Endodermal cell (in vitro differentiated cells): ENCODE measurements around the gene TREH. TPM values are rescaled to one million over a fixed set of nuclear protein-coding genes. Genes with fewer than 3 reads are reported as not detected.
A peak's percentile ranks its signal among the peaks of the same experiment; 100 is the strongest.
"Not testable (repeated sequence)": the region's sequence is repeated elsewhere in the genome, so short reads cannot be mapped to it uniquely, and the experiment has no call there.

Experiments used
- DNase-seq: peaks from one replicate; pipeline ENCODE4 v3.0.0-alpha.2; 2017
- H3K27ac ChIP-seq: 2 replicates; pipeline ENCODE4 v1.5.1; 2013; ENCODE audit warnings: mild to moderate bottlenecking, low read depth, low read length, moderate library complexity
- H3K27me3 ChIP-seq: 2 replicates; pipeline ENCODE4 v1.6.1; 2013; ENCODE audit warnings: mild to moderate bottlenecking, low read length, moderate library complexity; ENCODE audit not compliant: insufficient read depth, control insufficient read depth, poor library complexity, severe bottlenecking
- H3K36me3 ChIP-seq: 2 replicates; pipeline ENCODE4 v1.7.0; 2013; ENCODE audit warnings: mild to moderate bottlenecking, low read length, moderate library complexity; ENCODE audit not compliant: control insufficient read depth, insufficient read depth
- H3K4me1 ChIP-seq: one replicate; pipeline ENCODE4 v1.7.0; 2013; ENCODE audit warnings: low read length; ENCODE audit not compliant: control insufficient read depth, insufficient read depth
- H3K4me3 ChIP-seq: 2 replicates; pipeline ENCODE4 v1.5.1; 2013; ENCODE audit warnings: mild to moderate bottlenecking, low read length, moderate library complexity
- H3K9ac ChIP-seq: 2 replicates; pipeline ENCODE4 v1.6.1; 2013; ENCODE audit warnings: mild to moderate bottlenecking, low read length, moderate library complexity; ENCODE audit not compliant: poor library complexity, severe bottlenecking; ENCODE audit errors: extremely low read depth
- H3K9me3 ChIP-seq: 2 replicates; pipeline ENCODE4 v1.6.1; 2013; ENCODE audit warnings: mild to moderate bottlenecking, low read length, moderate library complexity; ENCODE audit not compliant: control insufficient read depth
- H3K27ac Mint-ChIP-seq: 2 replicates; pipeline ENCODE4 v1.8.0; 2020; ENCODE audit warnings: mixed read lengths
- H3K27me3 Mint-ChIP-seq: 2 replicates; pipeline ENCODE4 v1.8.0; 2021; ENCODE audit warnings: mild to moderate bottlenecking, mixed read lengths; ENCODE audit not compliant: insufficient read depth
- H3K36me3 Mint-ChIP-seq: 2 replicates; pipeline ENCODE4 v1.8.0; 2020; ENCODE audit warnings: low read depth, mixed read lengths
- H3K4me1 Mint-ChIP-seq: 2 replicates; pipeline ENCODE4 v1.8.0; 2020; ENCODE audit warnings: mixed read lengths
- H3K4me3 Mint-ChIP-seq: 2 replicates; pipeline ENCODE4 v1.8.0; 2020; ENCODE audit warnings: mild to moderate bottlenecking, moderate library complexity, mixed read lengths
- H3K9me3 Mint-ChIP-seq: 2 replicates; pipeline ENCODE4 v1.8.0; 2020; ENCODE audit warnings: mild to moderate bottlenecking, mixed read lengths
- WGBS, 2 experiments: methylation state at CpG; one replicate each; pipeline versions ENCODE4 v1.1.5 to v1.1.7; 2013; ENCODE audit warnings: missing lambda C conversion rate in 2 of 2, mixed read lengths in 1 of 2; ENCODE audit not compliant: insufficient coverage in 1 of 2, insufficient read length in 1 of 2; 5-methylcytosine and 5-hydroxymethylcytosine counted together
- long read RNA-seq, 4 experiments: library from polyadenylated mRNA in 2 of 4; library from RNA in 1 of 4; library from capped mRNA in 1 of 4; stranded (forward) in 3 of 4; unstranded in 1 of 4; transcript quantifications; one replicate each; pipeline ENCODE4 v2.0.0, GENCODE V29; 2020 to 2021; ENCODE audit warnings: inconsistent platforms in 1 of 4
- polyA plus RNA-seq, 2 experiments: library from polyadenylated mRNA; stranded (reverse); fragments of 50-300 nt; gene quantifications; one replicate each; pipeline ENCODE4 v1.2.3, GENCODE V29; 2013
- total RNA-seq, 2 donors: library from RNA; stranded (reverse); fragmentation: NEBNext Ultra II Directional in 1 of 2; extraction: Animal tissue kit (Norgen Biotek cat#: 25700) in 1 of 2; gene quantifications; 2 replicates in 1 of 2; 3 replicates in 1 of 2; pipeline ENCODE4 v1.2.1, GENCODE V29; 2021
- TF ChIP-seq, protein P1 (sequence below): fragments of 200-600 bp; sonication (generic); conservative IDR thresholded peaks from 2 replicates; pipeline ENCODE4 v1.5.0; 2021; ENCODE audit warnings: antibody characterized with exemption, mild to moderate bottlenecking

TREH gene
- total RNA-seq, result not detected
- not detected for polyA plus RNA-seq (2013, experiment 1 of 2)
- not detected for polyA plus RNA-seq (2013, experiment 2 of 2)
- long read RNA-seq, experiment 1, result 0 reads
- long read RNA-seq, experiment 2, result 0 reads
- long read RNA-seq, experiment 3, result 0 reads
- long read RNA-seq, experiment 4, result 0 reads

DNA sequence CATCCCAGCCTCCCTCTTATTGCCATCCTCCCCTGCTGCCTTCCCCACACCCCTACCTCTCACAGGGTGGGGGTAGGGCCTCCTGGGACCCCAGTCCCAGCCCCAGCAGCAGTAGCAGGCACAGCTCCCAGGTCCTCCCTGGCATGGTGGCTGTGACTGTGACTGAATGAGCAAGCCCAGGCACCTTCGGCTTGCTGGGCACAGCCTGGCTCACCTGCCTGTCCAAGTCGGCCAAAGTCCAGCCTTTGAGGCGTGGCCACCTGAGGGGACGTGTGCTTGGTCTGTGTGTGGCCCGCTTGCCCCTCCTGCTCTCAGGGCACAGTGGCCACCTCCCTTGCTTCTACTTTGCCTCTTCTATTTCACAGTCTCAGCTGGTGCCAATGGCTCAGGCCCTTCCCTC is at the start of gene TREH:
TSS of gene TREH (minus strand) at position 168 of the 400 bp plus-strand sequence. CDS start at position 145, 23 bp downstream.
- Histone ChIP-seq H3K27ac (no peak within 1 kb of the TSS), H3K9ac (no peak within 1 kb of the TSS), H3K4me3 (no peak within 1 kb of the TSS), H3K36me3 (no peaks in the 10 kb centered on the region), H3K4me1 (peaks cover 5% of the 10 kb centered on the region), H3K27me3 (no peaks in the 10 kb centered on the region), H3K9me3 (peaks cover 16% of the 10 kb centered on the region)
- Mint-ChIP-seq H3K9me3 (peaks cover 27% of the 10 kb centered on the region), H3K27me3 (peaks cover 12% of the 10 kb centered on the region), H3K36me3 (no peaks in the 10 kb centered on the region), H3K4me1 (peaks cover 7% of the 10 kb centered on the region), H3K27ac (no peak within 1 kb of the TSS), H3K4me3 (no peak within 1 kb of the TSS)
- no peak for DNase-seq
- TF ChIP-seq, protein P1, sequence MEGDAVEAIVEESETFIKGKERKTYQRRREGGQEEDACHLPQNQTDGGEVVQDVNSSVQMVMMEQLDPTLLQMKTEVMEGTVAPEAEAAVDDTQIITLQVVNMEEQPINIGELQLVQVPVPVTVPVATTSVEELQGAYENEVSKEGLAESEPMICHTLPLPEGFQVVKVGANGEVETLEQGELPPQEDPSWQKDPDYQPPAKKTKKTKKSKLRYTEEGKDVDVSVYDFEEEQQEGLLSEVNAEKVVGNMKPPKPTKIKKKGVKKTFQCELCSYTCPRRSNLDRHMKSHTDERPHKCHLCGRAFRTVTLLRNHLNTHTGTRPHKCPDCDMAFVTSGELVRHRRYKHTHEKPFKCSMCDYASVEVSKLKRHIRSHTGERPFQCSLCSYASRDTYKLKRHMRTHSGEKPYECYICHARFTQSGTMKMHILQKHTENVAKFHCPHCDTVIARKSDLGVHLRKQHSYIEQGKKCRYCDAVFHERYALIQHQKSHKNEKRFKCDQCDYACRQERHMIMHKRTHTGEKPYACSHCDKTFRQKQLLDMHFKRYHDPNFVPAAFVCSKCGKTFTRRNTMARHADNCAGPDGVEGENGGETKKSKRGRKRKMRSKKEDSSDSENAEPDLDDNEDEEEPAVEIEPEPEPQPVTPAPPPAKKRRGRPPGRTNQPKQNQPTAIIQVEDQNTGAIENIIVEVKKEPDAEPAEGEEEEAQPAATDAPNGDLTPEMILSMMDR, result no peak
- 84 to 100% methylated on average over 2 to 5 of the region's 5 CpGs for WGBS, 2 experiments

- not testable (repeated sequence) for H3K27me3 Mint-ChIP-seq, H3K27me3 ChIP-seq, H3K36me3 ChIP-seq, H3K4me1 ChIP-seq, H3K4me3 Mint-ChIP-seq, H3K9ac ChIP-seq, H3K4me3 ChIP-seq, H3K27ac ChIP-seq, DNase-seq, H3K27ac Mint-ChIP-seq
- H3K36me3 Mint-ChIP-seq, result peaks cover 43% of the 10 kb centered on the region
- WGBS, 2 experiments, result 91 to 100% methylated on average over 5 to 10 of the region's 10 CpGs
- TF ChIP-seq, protein P1, result peak; percentile 61
- H3K4me1 Mint-ChIP-seq, result peaks cover 16% of the 10 kb centered on the region
- peaks cover 24% of the 10 kb centered on the region for H3K9me3 ChIP-seq
- peaks cover 42% of the 10 kb centered on the region for H3K9me3 Mint-ChIP-seq
Measured at GRCh38 chr11:118728112-118728511, 48.7 kb upstream of the TREH start.

DNA sequence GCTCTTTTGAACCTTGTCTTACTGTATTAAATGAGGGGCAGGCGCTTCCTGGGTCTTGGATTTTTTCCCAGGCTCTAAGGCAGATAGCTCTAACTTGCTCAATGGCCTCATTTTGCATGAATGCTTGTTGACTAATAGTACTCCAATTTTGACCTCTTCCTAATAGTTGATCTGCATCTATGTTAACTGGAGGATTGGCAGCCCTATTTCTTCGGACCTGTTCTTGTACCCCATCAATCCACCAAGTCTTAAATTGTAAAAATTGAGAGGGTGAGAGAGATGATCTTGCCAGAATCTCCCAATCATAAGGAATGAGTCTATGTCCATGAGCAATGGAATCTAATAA is 48.2 kb upstream of the TREH start:
- not testable (repeated sequence) for H3K9ac ChIP-seq, H3K27me3 Mint-ChIP-seq, H3K36me3 ChIP-seq, H3K4me3 Mint-ChIP-seq, H3K4me3 ChIP-seq, H3K27me3 ChIP-seq, H3K27ac ChIP-seq, DNase-seq, H3K27ac Mint-ChIP-seq, H3K4me1 ChIP-seq
- H3K9me3 Mint-ChIP-seq, result peaks cover 41% of the 10 kb centered on the region
- peaks cover 24% of the 10 kb centered on the region for H3K9me3 ChIP-seq
- WGBS, 2 experiments, result no CpG with 5 or more reads among the region's 2 CpGs
- H3K36me3 Mint-ChIP-seq, result peaks cover 38% of the 10 kb centered on the region
- H3K4me1 Mint-ChIP-seq, result peaks cover 16% of the 10 kb centered on the region

- Mint-ChIP-seq H3K4me1 (peaks cover 16% of the 10 kb centered on the region), H3K9me3 (peaks cover 36% of the 10 kb centered on the region), H3K36me3 (peaks cover 34% of the 10 kb centered on the region)
- not testable (repeated sequence) for H3K4me3 Mint-ChIP-seq, DNase-seq, H3K27ac ChIP-seq, H3K27me3 ChIP-seq, H3K27me3 Mint-ChIP-seq, H3K4me1 ChIP-seq, H3K27ac Mint-ChIP-seq, H3K36me3 ChIP-seq, H3K4me3 ChIP-seq, H3K9ac ChIP-seq
- 80 to 94% methylated on average over 4 to 6 of the region's 8 CpGs for WGBS, 2 experiments
- H3K9me3 ChIP-seq, result peaks cover 19% of the 10 kb centered on the region
Measured at GRCh38 chr11:118727001-118727720, 47.7 kb upstream of the TREH start.

- H3K4me3 ChIP-seq, H3K27ac ChIP-seq, H3K4me1 ChIP-seq, H3K9me3 Mint-ChIP-seq, H3K9ac ChIP-seq, H3K27me3 ChIP-seq, H3K4me3 Mint-ChIP-seq, H3K36me3 ChIP-seq, H3K9me3 ChIP-seq, H3K36me3 Mint-ChIP-seq, H3K27me3 Mint-ChIP-seq, DNase-seq: not testable (repeated sequence)
- Mint-ChIP-seq H3K27ac (peak overlapping the region; percentile 61), H3K4me1 (peaks cover 48% of the 10 kb centered on the region)
- no CpG with 5 or more reads among the region's 10 CpGs for WGBS, 2 experiments
Measured at GRCh38 chr11:118721478-118722015, 42.1 kb upstream of the TREH start.
